ENCODE data around the gene TEDDM1. TPM values are rescaled to one million over a fixed set of nuclear protein-coding genes. Genes with fewer than 3 reads are reported as not detected.

Gene TEDDM1
- total RNA-seq, 5 donors from 2014 or later (not counting 1 experiment from before 2014, with no cell fraction given): not detected

GRCh38 chr1:182428043-182428442 is 27.6 kb upstream of the TEDDM1 start:
- CTCF ChIA-PET: no interaction called here
- ATAC-seq (replicated peaks in 1 of 4): no peak

GRCh38 chr1:182426442-182427430 is 26.3 kb upstream of the TEDDM1 start:
- ATAC-seq (replicated peaks in 1 of 4) (no peak), DNase-seq (peak in 1 of 35 experiments; percentile 14)
- Mint-ChIP-seq H3K4me1 (peaks cover 13 to 22% (median 14%) of the 10 kb centered on the region in 3 donors), H3K27me3 (peaks cover 2 to 11% of the 10 kb centered on the region in 2 donors), H3K4me3 (no peak overlapping the region), H3K27ac (no peak overlapping the region), H3K36me3 (no peaks in the 10 kb centered on the region), H3K9me3 (no peaks in the 10 kb centered on the region)
- ChIA-PET POLR2A (no interaction called here), CTCF (interaction anchor here in 1 of 2 donors (0.6 kb wide), 1 partner anchor 363 kb away, joined by 3 read pairs; no protein-coding TSS in a partner anchor)
- Histone ChIP-seq H3K9me3 (no peaks in the 10 kb centered on the region), H3K36me3 (ENCODE audit: control insufficient read depth in 2 of 2, extremely low read depth in 1 of 2, insufficient read depth in 1 of 2, low read length in 1 of 2) (no peaks in the 10 kb centered on the region), H3K27ac (ENCODE audit: low read length) (peak overlapping the region; percentile 64), H3K27me3 (replicated peaks in 1 of 2; ENCODE audit: control insufficient read depth in 2 of 2, extremely low read depth in 1 of 2, insufficient read depth in 2 of 2, low read length in 1 of 2) (peaks cover 0 to 3% of the 10 kb centered on the region in 2 experiments), H3K4me3 (ENCODE audit: control insufficient read depth in 1 of 2, extremely low read depth in 1 of 2, low read length in 1 of 2) (no peak overlapping the region), H3K4me1 (ENCODE audit: control insufficient read depth in 1 of 2, extremely low read depth in 1 of 2, insufficient read depth in 2 of 2, low read length in 2 of 2) (peaks cover 4 to 27% of the 10 kb centered on the region in 2 experiments)
- 60% methylated on average over 1 of the region's 7 CpGs for WGBS (ENCODE audit: insufficient coverage)

More at GRCh38 chr1:182428043-182428442, 27.6 kb upstream of the TEDDM1 start:
- Mint-ChIP-seq H3K4me1 (peaks cover 13 to 22% (median 14%) of the 10 kb centered on the region in 3 donors), H3K36me3 (no peaks in the 10 kb centered on the region), H3K27me3 (peaks cover 0 to 5% of the 10 kb centered on the region in 2 donors), H3K9me3 (no peaks in the 10 kb centered on the region), H3K27ac (no peak overlapping the region), H3K4me3 (no peak overlapping the region)
- Histone ChIP-seq H3K27me3 (replicated peaks in 1 of 2; ENCODE audit: control insufficient read depth in 2 of 2, extremely low read depth in 1 of 2, insufficient read depth in 2 of 2, low read length in 1 of 2) (peaks cover 0 to 2% of the 10 kb centered on the region in 2 experiments), H3K9me3 (no peaks in the 10 kb centered on the region), H3K4me3 (ENCODE audit: control insufficient read depth in 1 of 2, extremely low read depth in 1 of 2, low read length in 1 of 2) (no peak overlapping the region), H3K4me1 (ENCODE audit: control insufficient read depth in 1 of 2, extremely low read depth in 1 of 2, insufficient read depth in 2 of 2, low read length in 2 of 2) (peaks cover 4 to 27% of the 10 kb centered on the region in 2 experiments), H3K36me3 (ENCODE audit: control insufficient read depth in 2 of 2, extremely low read depth in 1 of 2, insufficient read depth in 1 of 2, low read length in 1 of 2) (no peaks in the 10 kb centered on the region), H3K27ac (ENCODE audit: low read length) (no peak overlapping the region)
- POLR2A ChIA-PET: no interaction called here
- no peak for DNase-seq
- no CpG with 5 or more reads among the region's 2 CpGs for WGBS (ENCODE audit: insufficient coverage)

- no peaks in the 10 kb centered on the region for H3K9me3 ChIP-seq
- no peak for ATAC-seq (replicated peaks in 1 of 4)
- DNase-seq: no peak
- H3K4me1 ChIP-seq (ENCODE audit: control insufficient read depth in 1 of 2, extremely low read depth in 1 of 2, insufficient read depth in 2 of 2, low read length in 2 of 2): no peaks in the 10 kb centered on the region
- no peaks in the 10 kb centered on the region for H3K36me3 Mint-ChIP-seq
- POLR2A ChIA-PET: no interaction called here
- CTCF ChIA-PET: no interaction called here
- H3K9me3 Mint-ChIP-seq: no peaks in the 10 kb centered on the region
- peaks cover 12 to 22% of the 10 kb centered on the region in 2 donors for H3K27me3 Mint-ChIP-seq
- H3K27ac Mint-ChIP-seq: no peak overlapping the region
- no peak overlapping the region for H3K27ac ChIP-seq (ENCODE audit: low read length)
- H3K4me3 Mint-ChIP-seq: no peak overlapping the region
- H3K4me3 ChIP-seq (ENCODE audit: control insufficient read depth in 1 of 2, extremely low read depth in 1 of 2, low read length in 1 of 2): no peak overlapping the region
- no peaks in the 10 kb centered on the region for H3K36me3 ChIP-seq (ENCODE audit: control insufficient read depth in 2 of 2, extremely low read depth in 1 of 2, insufficient read depth in 1 of 2, low read length in 1 of 2)
- no peaks in the 10 kb centered on the region for H3K4me1 Mint-ChIP-seq
- no CpG with 5 or more reads among the region's 1 CpG for WGBS (ENCODE audit: insufficient coverage)
- peaks cover 0 to 19% of the 10 kb centered on the region in 2 experiments for H3K27me3 ChIP-seq (replicated peaks in 1 of 2; ENCODE audit: control insufficient read depth in 2 of 2, extremely low read depth in 1 of 2, insufficient read depth in 2 of 2, low read length in 1 of 2)
Measured at GRCh38 chr1:182415789-182416188, 15.3 kb upstream of the TEDDM1 start.

GRCh38 chr1:182413969-182414368 is 13.5 kb upstream of the TEDDM1 start:
- no peak overlapping the region for H3K27ac Mint-ChIP-seq
- H3K4me3 ChIP-seq (ENCODE audit: control insufficient read depth in 1 of 2, extremely low read depth in 1 of 2, low read length in 1 of 2): no peak overlapping the region
- no peak for ATAC-seq (replicated peaks in 1 of 4)
- ChIA-PET POLR2A (no interaction called here), CTCF (interaction anchor here in 1 of 2 donors (0.7 kb wide), 1 partner anchor 283 kb away, joined by 3 read pairs; no protein-coding TSS in a partner anchor)
- H3K4me1 ChIP-seq (ENCODE audit: control insufficient read depth in 1 of 2, extremely low read depth in 1 of 2, insufficient read depth in 2 of 2, low read length in 2 of 2): no peaks in the 10 kb centered on the region
- no peaks in the 10 kb centered on the region for H3K4me1 Mint-ChIP-seq
- no peak overlapping the region for H3K27ac ChIP-seq (ENCODE audit: low read length)
- H3K4me3 Mint-ChIP-seq: no peak overlapping the region
- H3K9me3 ChIP-seq: no peaks in the 10 kb centered on the region
- peaks cover 24 to 27% of the 10 kb centered on the region in 2 donors for H3K27me3 Mint-ChIP-seq
- peaks cover 0 to 17% of the 10 kb centered on the region in 2 experiments for H3K27me3 ChIP-seq (replicated peaks in 1 of 2; ENCODE audit: control insufficient read depth in 2 of 2, extremely low read depth in 1 of 2, insufficient read depth in 2 of 2, low read length in 1 of 2)
- DNase-seq: no peak
- H3K36me3 Mint-ChIP-seq: no peaks in the 10 kb centered on the region
- WGBS (ENCODE audit: insufficient coverage): 87% methylated on average over 3 of the region's 6 CpGs
- no peaks in the 10 kb centered on the region for H3K9me3 Mint-ChIP-seq
- no peaks in the 10 kb centered on the region for H3K36me3 ChIP-seq (ENCODE audit: control insufficient read depth in 2 of 2, extremely low read depth in 1 of 2, insufficient read depth in 1 of 2, low read length in 1 of 2)

GRCh38 chr1:182413486-182413885 is 13.0 kb upstream of the TEDDM1 start:
- H3K4me3 ChIP-seq (ENCODE audit: control insufficient read depth in 1 of 2, extremely low read depth in 1 of 2, low read length in 1 of 2): no peak overlapping the region
- H3K36me3 Mint-ChIP-seq: no peaks in the 10 kb centered on the region
- H3K27ac Mint-ChIP-seq: no peak overlapping the region
- no peaks in the 10 kb centered on the region for H3K9me3 ChIP-seq
- ChIA-PET POLR2A (interaction anchor here in 1 of 2 donors (0.5 kb wide), 1 partner anchor 179 kb away, joined by 3 read pairs; no protein-coding TSS in a partner anchor), CTCF (no interaction called here)
- H3K36me3 ChIP-seq (ENCODE audit: control insufficient read depth in 2 of 2, extremely low read depth in 1 of 2, insufficient read depth in 1 of 2, low read length in 1 of 2): no peaks in the 10 kb centered on the region
- no peak for DNase-seq
- H3K4me1 ChIP-seq (ENCODE audit: control insufficient read depth in 1 of 2, extremely low read depth in 1 of 2, insufficient read depth in 2 of 2, low read length in 2 of 2): no peaks in the 10 kb centered on the region
- H3K4me1 Mint-ChIP-seq: no peaks in the 10 kb centered on the region
- 97% methylated on average over 3 of the region's 3 CpGs for WGBS (ENCODE audit: insufficient coverage)
- H3K4me3 Mint-ChIP-seq: no peak overlapping the region
- H3K9me3 Mint-ChIP-seq: no peaks in the 10 kb centered on the region
- H3K27ac ChIP-seq (ENCODE audit: low read length): no peak overlapping the region
- peaks cover 0 to 19% of the 10 kb centered on the region in 2 experiments for H3K27me3 ChIP-seq (replicated peaks in 1 of 2; ENCODE audit: control insufficient read depth in 2 of 2, extremely low read depth in 1 of 2, insufficient read depth in 2 of 2, low read length in 1 of 2)
- peaks cover 25 to 28% of the 10 kb centered on the region in 2 donors for H3K27me3 Mint-ChIP-seq
- no peak for ATAC-seq (replicated peaks in 1 of 4)

GRCh38 chr1:182410620-182411273 is 10.3 kb upstream of the TEDDM1 start:
- Histone ChIP-seq H3K27me3 (replicated peaks in 1 of 2; ENCODE audit: control insufficient read depth in 2 of 2, extremely low read depth in 1 of 2, insufficient read depth in 2 of 2, low read length in 1 of 2) (peaks cover 0 to 13% of the 10 kb centered on the region in 2 experiments), H3K27ac (ENCODE audit: low read length) (no peak overlapping the region), H3K36me3 (ENCODE audit: control insufficient read depth in 2 of 2, extremely low read depth in 1 of 2, insufficient read depth in 1 of 2, low read length in 1 of 2) (no peaks in the 10 kb centered on the region), H3K4me3 (ENCODE audit: control insufficient read depth in 1 of 2, extremely low read depth in 1 of 2, low read length in 1 of 2) (no peak overlapping the region), H3K9me3 (no peaks in the 10 kb centered on the region), H3K4me1 (ENCODE audit: control insufficient read depth in 1 of 2, extremely low read depth in 1 of 2, insufficient read depth in 2 of 2, low read length in 2 of 2) (no peaks in the 10 kb centered on the region)
- ATAC-seq (replicated peaks in 1 of 4): no peak
- CTCF ChIA-PET: no interaction called here
- no peak for DNase-seq
- Mint-ChIP-seq H3K4me3 (no peak overlapping the region), H3K4me1 (no peaks in the 10 kb centered on the region), H3K27me3 (peaks cover 38 to 40% of the 10 kb centered on the region in 2 donors), H3K9me3 (peaks cover 0 to 5% (median under 1%) of the 10 kb centered on the region in 3 donors), H3K27ac (no peak overlapping the region), H3K36me3 (no peaks in the 10 kb centered on the region)
- POLR2A ChIA-PET: no interaction called here
- WGBS (ENCODE audit: insufficient coverage): no CpG with 5 or more reads among the region's 1 CpG

Data from T-cell (primary cell).